ENCODE measurements around the gene NAV2. TPM values are rescaled to one million over a fixed set of nuclear protein-coding genes. Genes with fewer than 3 reads are reported as not detected.

NAV2 gene
- polyA plus RNA-seq, 1 donor: 8.1 TPM

GRCh38 chr11:19872512-19873145 lies 160.0 kb downstream of the NAV2 start:
- no peaks in the 10 kb centered on the region for H3K27me3 ChIP-seq (ENCODE audit: control insufficient read depth, insufficient read depth, low read length)
- H3K9me3 ChIP-seq (ENCODE audit: control insufficient read depth, low read depth, low read length): no peaks in the 10 kb centered on the region
- H3K36me3 ChIP-seq (ENCODE audit: control insufficient read depth, insufficient read depth, low read length): no peaks in the 10 kb centered on the region
- DNase-seq: no peak
- H3K4me3 ChIP-seq (ENCODE audit: low read length): no peak overlapping the region
- no peak overlapping the region for H3K27ac ChIP-seq (ENCODE audit: low read length)
- WGBS (ENCODE audit: insufficient coverage, low lambda C conversion rate): no CpG with 5 or more reads among the region's 4 CpGs
- no peaks in the 10 kb centered on the region for H3K4me1 ChIP-seq (ENCODE audit: control insufficient read depth, insufficient read depth, low read length)

GRCh38 chr11:19873730-19874129 lies 161.1 kb downstream of the NAV2 start:
- no peaks in the 10 kb centered on the region for H3K36me3 ChIP-seq (ENCODE audit: control insufficient read depth, insufficient read depth, low read length)
- no peak for DNase-seq
- no peak overlapping the region for H3K4me3 ChIP-seq (ENCODE audit: low read length)
- H3K27me3 ChIP-seq (ENCODE audit: control insufficient read depth, insufficient read depth, low read length): no peaks in the 10 kb centered on the region
- H3K27ac ChIP-seq (ENCODE audit: low read length): no peak overlapping the region
- H3K4me1 ChIP-seq (ENCODE audit: control insufficient read depth, insufficient read depth, low read length): no peaks in the 10 kb centered on the region
- no peaks in the 10 kb centered on the region for H3K9me3 ChIP-seq (ENCODE audit: control insufficient read depth, low read depth, low read length)
- WGBS (ENCODE audit: insufficient coverage, low lambda C conversion rate): no CpG with 5 or more reads among the region's 1 CpG

GRCh38 chr11:19874266-19874665 lies 161.6 kb downstream of the NAV2 start:
- no peaks in the 10 kb centered on the region for H3K27me3 ChIP-seq (ENCODE audit: control insufficient read depth, insufficient read depth, low read length)
- no peaks in the 10 kb centered on the region for H3K4me1 ChIP-seq (ENCODE audit: control insufficient read depth, insufficient read depth, low read length)
- no peaks in the 10 kb centered on the region for H3K9me3 ChIP-seq (ENCODE audit: control insufficient read depth, low read depth, low read length)
- no peak for DNase-seq
- H3K4me3 ChIP-seq (ENCODE audit: low read length): no peak overlapping the region
- no peak overlapping the region for H3K27ac ChIP-seq (ENCODE audit: low read length)
- H3K36me3 ChIP-seq (ENCODE audit: control insufficient read depth, insufficient read depth, low read length): no peaks in the 10 kb centered on the region

GRCh38 chr11:19876750-19877149 lies 164.1 kb downstream of the NAV2 start:
- peaks cover 2% of the 10 kb centered on the region for H3K36me3 ChIP-seq (ENCODE audit: control insufficient read depth, insufficient read depth, low read length)
- 40% methylated on average over 1 of the region's 1 CpG for WGBS (ENCODE audit: insufficient coverage, low lambda C conversion rate)
- H3K9me3 ChIP-seq (ENCODE audit: control insufficient read depth, low read depth, low read length): no peaks in the 10 kb centered on the region
- no peaks in the 10 kb centered on the region for H3K4me1 ChIP-seq (ENCODE audit: control insufficient read depth, insufficient read depth, low read length)
- H3K27me3 ChIP-seq (ENCODE audit: control insufficient read depth, insufficient read depth, low read length): no peaks in the 10 kb centered on the region
- no peak for DNase-seq
- H3K27ac ChIP-seq (ENCODE audit: low read length): no peak overlapping the region
- H3K4me3 ChIP-seq (ENCODE audit: low read length): no peak overlapping the region

GRCh38 chr11:19878520-19878919 lies 165.9 kb downstream of the NAV2 start:
- 90% methylated on average over 2 of the region's 6 CpGs for WGBS (ENCODE audit: insufficient coverage, low lambda C conversion rate)
- no peak for DNase-seq
- H3K27ac ChIP-seq (ENCODE audit: low read length): no peak overlapping the region

GRCh38 chr11:19879307-19880087 lies 166.9 kb downstream of the NAV2 start:
- H3K36me3 ChIP-seq (ENCODE audit: control insufficient read depth, insufficient read depth, low read length): peaks cover 2% of the 10 kb centered on the region
- no CpG with 5 or more reads among the region's 16 CpGs for WGBS (ENCODE audit: insufficient coverage, low lambda C conversion rate)
- H3K27me3 ChIP-seq (ENCODE audit: control insufficient read depth, insufficient read depth, low read length): no peaks in the 10 kb centered on the region
- no peaks in the 10 kb centered on the region for H3K4me1 ChIP-seq (ENCODE audit: control insufficient read depth, insufficient read depth, low read length)
- DNase-seq: no peak
- H3K9me3 ChIP-seq (ENCODE audit: control insufficient read depth, low read depth, low read length): no peaks in the 10 kb centered on the region
- H3K27ac ChIP-seq (ENCODE audit: low read length): no peak overlapping the region
- no peak overlapping the region for H3K4me3 ChIP-seq (ENCODE audit: low read length)

More at GRCh38 chr11:19878520-19878919, 165.9 kb downstream of the NAV2 start:
- Histone ChIP-seq H3K36me3 (ENCODE audit: control insufficient read depth, insufficient read depth, low read length) (peaks cover 2% of the 10 kb centered on the region), H3K9me3 (ENCODE audit: control insufficient read depth, low read depth, low read length) (no peaks in the 10 kb centered on the region), H3K4me1 (ENCODE audit: control insufficient read depth, insufficient read depth, low read length) (no peaks in the 10 kb centered on the region), H3K27me3 (ENCODE audit: control insufficient read depth, insufficient read depth, low read length) (no peaks in the 10 kb centered on the region), H3K4me3 (ENCODE audit: low read length) (no peak overlapping the region)

GRCh38 chr11:19880088-19880345 lies 167.4 kb downstream of the NAV2 start:
- Histone ChIP-seq H3K9me3 (ENCODE audit: control insufficient read depth, low read depth, low read length) (no peaks in the 10 kb centered on the region), H3K27me3 (ENCODE audit: control insufficient read depth, insufficient read depth, low read length) (no peaks in the 10 kb centered on the region), H3K4me3 (ENCODE audit: low read length) (no peak overlapping the region), H3K27ac (ENCODE audit: low read length) (no peak overlapping the region), H3K36me3 (ENCODE audit: control insufficient read depth, insufficient read depth, low read length) (peaks cover 2% of the 10 kb centered on the region), H3K4me1 (ENCODE audit: control insufficient read depth, insufficient read depth, low read length) (no peaks in the 10 kb centered on the region)
- no peak for DNase-seq

- Histone ChIP-seq H3K27ac (ENCODE audit: low read length) (no peak overlapping the region), H3K4me3 (ENCODE audit: low read length) (no peak overlapping the region), H3K36me3 (ENCODE audit: control insufficient read depth, insufficient read depth, low read length) (peaks cover 2% of the 10 kb centered on the region), H3K4me1 (ENCODE audit: control insufficient read depth, insufficient read depth, low read length) (no peaks in the 10 kb centered on the region), H3K27me3 (ENCODE audit: control insufficient read depth, insufficient read depth, low read length) (no peaks in the 10 kb centered on the region), H3K9me3 (ENCODE audit: control insufficient read depth, low read depth, low read length) (no peaks in the 10 kb centered on the region)
- no peak for DNase-seq
Measured at GRCh38 chr11:19881177-19881576, 168.5 kb downstream of the NAV2 start.

GRCh38 chr11:19882356-19882755 lies 169.7 kb downstream of the NAV2 start:
- no peak for DNase-seq

GRCh38 chr11:19886498-19886897 lies 173.9 kb downstream of the NAV2 start:
- H3K4me3 ChIP-seq (ENCODE audit: low read length): no peak overlapping the region
- H3K27me3 ChIP-seq (ENCODE audit: control insufficient read depth, insufficient read depth, low read length): no peaks in the 10 kb centered on the region
- no CpG with 5 or more reads among the region's 3 CpGs for WGBS (ENCODE audit: insufficient coverage, low lambda C conversion rate)
- H3K27ac ChIP-seq (ENCODE audit: low read length): no peak overlapping the region
- H3K9me3 ChIP-seq (ENCODE audit: control insufficient read depth, low read depth, low read length): no peaks in the 10 kb centered on the region
- DNase-seq: no peak
- H3K36me3 ChIP-seq (ENCODE audit: control insufficient read depth, insufficient read depth, low read length): no peaks in the 10 kb centered on the region
- no peaks in the 10 kb centered on the region for H3K4me1 ChIP-seq (ENCODE audit: control insufficient read depth, insufficient read depth, low read length)

More at GRCh38 chr11:19882356-19882755, 169.7 kb downstream of the NAV2 start:
- H3K27ac ChIP-seq (ENCODE audit: low read length): no peak overlapping the region
- WGBS (ENCODE audit: insufficient coverage, low lambda C conversion rate): no CpG with 5 or more reads among the region's 3 CpGs
- peaks cover 2% of the 10 kb centered on the region for H3K36me3 ChIP-seq (ENCODE audit: control insufficient read depth, insufficient read depth, low read length)
- no peaks in the 10 kb centered on the region for H3K4me1 ChIP-seq (ENCODE audit: control insufficient read depth, insufficient read depth, low read length)
- no peaks in the 10 kb centered on the region for H3K27me3 ChIP-seq (ENCODE audit: control insufficient read depth, insufficient read depth, low read length)
- H3K9me3 ChIP-seq (ENCODE audit: control insufficient read depth, low read depth, low read length): no peaks in the 10 kb centered on the region
- H3K4me3 ChIP-seq (ENCODE audit: low read length): no peak overlapping the region

- Histone ChIP-seq H3K9me3 (ENCODE audit: control insufficient read depth, low read depth, low read length) (no peaks in the 10 kb centered on the region), H3K27me3 (ENCODE audit: control insufficient read depth, insufficient read depth, low read length) (no peaks in the 10 kb centered on the region), H3K27ac (ENCODE audit: low read length) (no peak overlapping the region), H3K4me3 (ENCODE audit: low read length) (no peak overlapping the region), H3K4me1 (ENCODE audit: control insufficient read depth, insufficient read depth, low read length) (no peaks in the 10 kb centered on the region), H3K36me3 (ENCODE audit: control insufficient read depth, insufficient read depth, low read length) (no peaks in the 10 kb centered on the region)
- no peak for DNase-seq
- WGBS (ENCODE audit: insufficient coverage, low lambda C conversion rate): no CpG with 5 or more reads among the region's 10 CpGs
Measured at GRCh38 chr11:19887842-19888241, 175.2 kb downstream of the NAV2 start.
